LNCAP (cell line): ENCODE data around the gene RBM39.
A peak's percentile ranks its signal among the peaks of the same experiment; 100 is the strongest.

Experiments
- TF ChIP-seq, protein P1 (sequence below): fragments of 450-650 bp; IDR thresholded peaks from 2 replicates; pipeline ENCODE4 v1.5.1; 2017; ENCODE audit warnings: mild to moderate bottlenecking

Gene RBM39

GRCh38 chr20:35757098-35757705, 15.1 kb upstream of the RBM39 start:
- TF ChIP-seq, protein P1, sequence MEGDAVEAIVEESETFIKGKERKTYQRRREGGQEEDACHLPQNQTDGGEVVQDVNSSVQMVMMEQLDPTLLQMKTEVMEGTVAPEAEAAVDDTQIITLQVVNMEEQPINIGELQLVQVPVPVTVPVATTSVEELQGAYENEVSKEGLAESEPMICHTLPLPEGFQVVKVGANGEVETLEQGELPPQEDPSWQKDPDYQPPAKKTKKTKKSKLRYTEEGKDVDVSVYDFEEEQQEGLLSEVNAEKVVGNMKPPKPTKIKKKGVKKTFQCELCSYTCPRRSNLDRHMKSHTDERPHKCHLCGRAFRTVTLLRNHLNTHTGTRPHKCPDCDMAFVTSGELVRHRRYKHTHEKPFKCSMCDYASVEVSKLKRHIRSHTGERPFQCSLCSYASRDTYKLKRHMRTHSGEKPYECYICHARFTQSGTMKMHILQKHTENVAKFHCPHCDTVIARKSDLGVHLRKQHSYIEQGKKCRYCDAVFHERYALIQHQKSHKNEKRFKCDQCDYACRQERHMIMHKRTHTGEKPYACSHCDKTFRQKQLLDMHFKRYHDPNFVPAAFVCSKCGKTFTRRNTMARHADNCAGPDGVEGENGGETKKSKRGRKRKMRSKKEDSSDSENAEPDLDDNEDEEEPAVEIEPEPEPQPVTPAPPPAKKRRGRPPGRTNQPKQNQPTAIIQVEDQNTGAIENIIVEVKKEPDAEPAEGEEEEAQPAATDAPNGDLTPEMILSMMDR: no peak

- TF ChIP-seq, protein P1: no peak
These were observed 14.3 kb upstream of the RBM39 start for GRCh38 chr20:35756404-35756803.

DNA sequence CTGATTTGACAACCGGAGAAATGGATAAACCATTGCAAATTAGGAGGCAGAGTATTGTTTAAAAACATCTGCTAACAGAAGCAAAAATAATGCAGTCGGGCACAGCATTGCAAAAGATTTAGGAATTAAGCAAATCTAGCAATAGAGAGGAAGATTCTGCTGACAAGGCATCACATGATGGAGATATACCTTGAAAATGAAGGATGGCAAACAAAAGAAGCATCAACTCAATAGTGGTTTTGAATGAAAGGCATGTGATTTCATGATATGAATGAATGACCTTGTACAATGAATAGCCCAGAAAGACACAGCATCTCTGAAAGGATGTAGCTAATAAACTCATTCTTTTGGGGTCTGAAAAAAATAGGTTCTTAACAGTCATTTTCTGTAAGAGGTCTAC, 8.6 kb upstream of the RBM39 start:
- TF ChIP-seq, protein P1: no peak

- TF ChIP-seq, protein P1: no peak
These were observed 1.8 kb upstream of the RBM39 start for GRCh38 chr20:35743693-35744491.

- TF ChIP-seq, protein P1: no peak
These were observed 872 bp upstream of the RBM39 start for GRCh38 chr20:35742741-35743523.

DNA sequence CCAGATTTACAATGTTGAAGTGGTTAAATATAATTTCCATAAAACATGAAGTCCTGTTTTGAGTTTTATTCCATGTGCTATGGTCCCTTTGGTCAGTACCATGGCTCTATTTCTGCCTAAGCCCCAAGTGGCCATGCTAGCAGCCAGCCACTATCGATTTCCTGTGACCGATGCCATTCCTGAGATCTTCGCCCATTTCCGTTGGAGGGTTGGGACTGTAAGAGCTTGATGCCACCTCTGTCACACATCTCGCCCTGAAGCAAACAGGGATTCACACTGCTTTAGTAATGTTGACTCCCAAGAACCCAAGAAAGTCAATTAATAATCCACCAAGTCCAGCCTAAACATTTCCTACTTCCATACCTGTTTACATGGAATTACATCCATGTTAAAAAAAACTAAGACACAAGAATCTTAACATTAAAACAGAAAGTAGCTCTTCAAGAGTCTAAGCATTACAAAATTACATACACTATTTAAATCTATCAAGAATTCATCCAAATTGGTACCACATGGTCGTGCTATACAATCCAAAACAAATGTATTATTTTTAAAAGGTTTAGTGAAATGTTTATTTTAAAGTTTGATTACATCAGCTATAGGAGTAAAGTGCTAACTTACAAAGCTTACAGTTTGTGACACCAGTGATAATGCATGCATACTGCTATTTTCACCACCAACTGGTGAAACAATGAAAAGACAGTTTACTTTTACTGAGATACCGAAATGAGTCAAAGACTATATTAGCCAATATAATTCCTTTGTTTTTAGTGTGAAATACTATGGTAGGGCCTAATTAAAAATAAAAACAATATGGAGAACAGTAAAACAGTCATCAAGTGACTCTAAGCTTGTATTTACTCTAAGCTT, 2.5 kb downstream of the RBM39 start:
- TF ChIP-seq, protein P1: peak; percentile 39
